Epithelial cell of esophagus (primary cell): ENCODE data around the gene R3HDM4.

ENCODE experiments used
- DNase-seq: peaks from one replicate; pipeline ENCODE4 v3.0.0; 2010; ENCODE audit warnings: low read depth
- H3K4me3 ChIP-seq: 2 replicates; pipeline ENCODE4 v1.5.1; 2011; ENCODE audit warnings: mild to moderate bottlenecking, low read length, control low read depth
- TF ChIP-seq, protein P1 (sequence below): IDR thresholded peaks from 2 replicates; pipeline ENCODE4 v1.5.1; 2011; ENCODE audit warnings: low read depth, mild to moderate bottlenecking, low read length, control low read depth, inconsistent platforms; ENCODE audit not compliant: insufficient read depth; ENCODE audit errors: missing control alignments

The R3HDM4 gene

DNA sequence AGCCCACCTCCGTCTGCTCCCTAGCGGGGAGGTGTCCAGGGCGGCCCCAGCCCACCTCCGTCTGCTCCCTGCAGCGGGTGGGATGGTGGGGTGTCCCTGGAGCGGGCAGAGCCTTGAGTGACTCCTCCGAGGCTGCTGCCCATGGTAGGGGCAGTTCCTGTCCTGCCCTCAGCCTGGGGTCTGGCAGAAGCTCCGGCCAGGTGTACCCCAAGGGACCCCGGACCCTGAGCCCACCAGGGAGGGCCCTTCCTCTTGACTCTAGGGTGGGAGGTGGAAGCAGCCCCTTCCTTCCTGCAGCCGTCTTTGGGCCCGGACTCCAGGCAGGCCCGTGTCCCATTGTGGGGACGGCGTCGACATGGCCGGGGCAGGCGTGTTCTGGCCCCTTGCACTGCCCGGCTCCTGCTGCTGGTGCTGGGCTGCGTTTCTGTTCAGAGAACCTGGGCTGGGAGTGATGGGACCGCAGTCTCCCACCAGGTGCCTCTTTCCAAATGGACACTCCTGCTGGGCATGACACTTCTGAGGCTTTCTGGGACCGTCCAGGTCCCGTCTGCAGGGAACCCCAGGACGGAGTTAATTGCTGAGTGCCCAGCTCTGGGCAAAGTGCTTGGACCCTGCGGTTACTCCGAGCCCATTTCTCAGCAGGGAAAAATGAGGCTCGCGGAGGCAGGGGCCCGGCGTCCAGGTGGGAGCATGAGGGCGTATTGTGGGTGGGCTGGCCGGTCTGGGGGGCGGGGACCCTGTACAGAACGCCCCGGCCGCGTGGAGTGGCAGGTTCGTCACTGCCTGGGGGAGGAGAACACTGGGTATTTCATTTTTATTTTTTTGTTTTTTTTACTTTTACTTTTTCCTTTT is 32.6 kb upstream of the R3HDM4 start:
- TF ChIP-seq, protein P1, sequence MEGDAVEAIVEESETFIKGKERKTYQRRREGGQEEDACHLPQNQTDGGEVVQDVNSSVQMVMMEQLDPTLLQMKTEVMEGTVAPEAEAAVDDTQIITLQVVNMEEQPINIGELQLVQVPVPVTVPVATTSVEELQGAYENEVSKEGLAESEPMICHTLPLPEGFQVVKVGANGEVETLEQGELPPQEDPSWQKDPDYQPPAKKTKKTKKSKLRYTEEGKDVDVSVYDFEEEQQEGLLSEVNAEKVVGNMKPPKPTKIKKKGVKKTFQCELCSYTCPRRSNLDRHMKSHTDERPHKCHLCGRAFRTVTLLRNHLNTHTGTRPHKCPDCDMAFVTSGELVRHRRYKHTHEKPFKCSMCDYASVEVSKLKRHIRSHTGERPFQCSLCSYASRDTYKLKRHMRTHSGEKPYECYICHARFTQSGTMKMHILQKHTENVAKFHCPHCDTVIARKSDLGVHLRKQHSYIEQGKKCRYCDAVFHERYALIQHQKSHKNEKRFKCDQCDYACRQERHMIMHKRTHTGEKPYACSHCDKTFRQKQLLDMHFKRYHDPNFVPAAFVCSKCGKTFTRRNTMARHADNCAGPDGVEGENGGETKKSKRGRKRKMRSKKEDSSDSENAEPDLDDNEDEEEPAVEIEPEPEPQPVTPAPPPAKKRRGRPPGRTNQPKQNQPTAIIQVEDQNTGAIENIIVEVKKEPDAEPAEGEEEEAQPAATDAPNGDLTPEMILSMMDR = no peak
- no peak overlapping the region for H3K4me3 ChIP-seq
- no peak for DNase-seq

DNA sequence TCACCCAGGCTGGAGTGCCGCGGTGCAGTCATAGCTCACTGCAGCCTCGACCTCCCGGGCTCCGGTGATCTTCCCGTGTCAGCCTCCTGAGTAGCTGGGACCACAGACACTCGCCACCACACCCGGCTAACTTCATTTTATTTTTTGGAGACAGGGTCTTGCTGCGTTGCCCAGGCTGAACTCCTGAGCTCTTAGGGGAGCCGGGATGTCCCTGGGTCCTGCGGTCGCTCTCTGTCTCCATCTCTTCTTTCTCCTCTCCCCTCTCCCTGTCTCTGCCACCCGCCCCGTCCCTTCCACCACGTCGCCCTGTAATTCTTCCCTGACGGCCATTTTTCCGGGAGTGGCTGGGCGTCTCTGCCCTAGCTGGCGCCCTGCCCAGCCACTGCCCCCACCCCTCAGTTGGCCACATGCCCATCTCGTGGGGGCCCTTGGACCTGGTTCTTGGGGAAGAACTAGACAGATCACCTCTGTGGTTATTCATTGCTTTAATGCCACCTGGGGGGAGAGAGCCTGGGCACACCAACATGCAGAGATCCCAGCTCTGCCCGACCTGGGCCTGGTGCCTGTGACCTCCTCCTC is 31.7 kb upstream of the R3HDM4 start:
- TF ChIP-seq, protein P1 = no peak
- H3K4me3 ChIP-seq = no peak overlapping the region
- no peak for DNase-seq

DNA sequence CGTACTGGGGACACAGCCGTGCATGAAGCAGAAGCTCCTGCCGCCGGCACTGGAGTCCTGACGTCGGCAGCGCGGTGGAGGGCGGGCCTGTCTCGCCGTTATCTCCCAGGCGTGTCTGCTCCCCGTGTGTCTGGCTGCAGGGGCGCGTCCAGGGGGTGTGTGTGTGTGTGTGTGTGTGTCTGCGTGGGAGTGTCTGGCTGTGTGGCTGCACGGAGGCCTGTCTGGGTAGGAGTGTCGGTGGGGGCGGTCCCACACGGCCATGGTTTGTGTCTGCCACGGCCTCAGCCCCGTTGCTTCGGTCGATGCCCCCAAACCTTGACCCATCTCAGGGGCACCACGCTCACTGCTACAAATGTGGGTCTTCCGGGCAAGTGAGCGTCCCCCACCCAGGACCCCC is 31.1 kb upstream of the R3HDM4 start:
- no peak for DNase-seq

DNA sequence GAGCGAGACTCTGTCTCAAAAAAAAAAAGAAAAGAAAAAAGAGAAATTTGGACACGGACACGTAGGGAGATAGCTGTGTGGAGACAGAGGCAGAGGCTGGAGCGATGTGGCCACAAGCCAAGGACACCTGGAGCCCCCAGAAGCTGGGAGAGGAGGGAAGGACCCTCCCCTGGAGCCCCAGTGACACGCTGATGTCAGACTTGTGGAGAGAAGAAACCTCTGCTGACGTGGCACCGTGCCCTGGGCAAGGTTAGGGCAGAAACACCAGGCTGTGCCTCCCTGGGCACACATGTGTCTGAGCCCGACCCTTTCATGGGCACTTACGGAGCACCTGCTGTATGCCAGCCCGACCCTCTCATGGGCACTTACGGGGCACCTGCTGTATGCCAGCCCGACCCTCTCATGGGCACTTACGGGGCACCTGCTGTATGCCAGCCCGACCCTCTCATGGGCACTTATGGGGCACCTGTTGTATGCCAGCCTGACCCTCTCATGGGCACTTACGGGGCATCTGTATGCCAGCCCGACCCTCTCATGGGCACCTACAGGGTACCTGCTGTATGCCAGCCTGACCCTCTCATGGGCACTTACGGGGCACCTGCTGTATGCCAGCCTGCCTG is 30.6 kb upstream of the R3HDM4 start:
- no peak for DNase-seq
- TF ChIP-seq, protein P1 = no peak
- no peak overlapping the region for H3K4me3 ChIP-seq

More for the DNA sequence above, 31.1 kb upstream of the R3HDM4 start:
- no peak overlapping the region for H3K4me3 ChIP-seq
- TF ChIP-seq, protein P1 = no peak

DNA sequence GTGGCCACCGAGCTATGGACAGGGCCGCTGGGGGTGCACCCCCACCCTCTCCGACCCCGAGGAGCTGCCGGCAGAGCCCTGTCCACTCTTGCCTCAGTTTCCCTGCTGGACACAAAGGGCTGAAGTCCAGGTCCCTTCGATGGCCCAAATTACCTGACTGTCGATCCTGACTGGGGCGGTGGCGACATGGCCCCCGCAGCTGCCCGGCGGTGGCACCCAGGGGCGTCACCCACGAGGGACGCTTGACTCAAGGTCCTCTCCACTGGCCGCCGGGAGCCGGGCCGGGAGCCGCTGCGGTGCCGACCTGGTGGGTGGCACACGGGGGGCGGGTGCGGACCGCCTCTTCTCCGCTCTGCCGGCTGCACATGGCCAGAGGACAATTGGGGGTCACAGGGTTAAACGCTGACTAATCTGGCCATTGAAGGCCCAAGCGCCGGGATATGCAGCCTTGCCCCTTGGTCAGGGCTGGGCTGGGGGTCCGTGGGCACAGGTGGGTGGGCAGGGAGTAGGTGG is 29.2 kb upstream of the R3HDM4 start:
- no peak overlapping the region for H3K4me3 ChIP-seq
- DNase-seq = no peak
- TF ChIP-seq, protein P1 = no peak

GRCh38 chr19:941292-942132 is 28.5 kb upstream of the R3HDM4 start:
- peak overlapping the region; percentile 29 for H3K4me3 ChIP-seq
- TF ChIP-seq, protein P1 = no peak
- DNase-seq = no peak
